GM10248 (cell line): ENCODE measurements around the gene APOL1.

Experiments used
- CTCF ChIA-PET: fragments of 300-600 bp; sonication (Branson Sonifier 250); formaldehyde crosslinking; extraction: SDS; loops from one replicate; lab custom pipeline; 2021; ENCODE audit warnings: antibody characterized with exemption; lab: Yijun Ruan, JAX
- POLR2A ChIA-PET: fragments of 350-650 bp; sonication (Branson Sonifier 250); formaldehyde crosslinking; extraction: SDS; loops from one replicate; lab custom pipeline; 2020; ENCODE audit warnings: antibody characterized with exemption; lab: Yijun Ruan, JAX
- DNase-seq: peaks from one replicate; pipeline ENCODE4 v3.0.0; 2012; ENCODE audit errors: extremely low spot score
- TF ChIP-seq, protein P1 (sequence below): IDR thresholded peaks from 2 replicates; pipeline ENCODE4 v1.5.1; 2012; ENCODE audit warnings: mild to moderate bottlenecking, low read depth; ENCODE audit errors: extremely low read depth, missing control alignments, control extremely low read depth

The APOL1 gene

DNA sequence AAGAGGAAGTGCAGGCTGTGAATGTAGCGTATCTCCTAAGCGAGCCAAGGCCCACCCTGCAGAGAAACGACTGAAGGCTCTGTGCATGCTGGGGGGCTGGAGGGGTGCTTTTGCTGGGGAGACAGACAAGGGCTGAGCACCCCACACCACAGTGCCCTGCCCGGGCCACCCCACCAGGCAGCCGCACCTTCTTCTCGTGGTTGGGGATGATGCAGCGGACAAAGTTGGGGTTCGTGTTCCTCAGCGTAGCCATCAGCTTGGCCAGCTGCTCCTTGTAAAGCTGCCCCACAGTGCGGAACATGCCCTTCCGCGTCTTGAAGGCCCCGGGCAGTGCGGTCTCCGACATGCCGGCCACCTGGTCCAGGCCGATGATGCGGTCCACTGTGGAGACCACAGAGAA is 53.3 kb downstream of the APOL1 start:
- POLR2A ChIA-PET, result no interaction called here
- TF ChIP-seq, protein P1, sequence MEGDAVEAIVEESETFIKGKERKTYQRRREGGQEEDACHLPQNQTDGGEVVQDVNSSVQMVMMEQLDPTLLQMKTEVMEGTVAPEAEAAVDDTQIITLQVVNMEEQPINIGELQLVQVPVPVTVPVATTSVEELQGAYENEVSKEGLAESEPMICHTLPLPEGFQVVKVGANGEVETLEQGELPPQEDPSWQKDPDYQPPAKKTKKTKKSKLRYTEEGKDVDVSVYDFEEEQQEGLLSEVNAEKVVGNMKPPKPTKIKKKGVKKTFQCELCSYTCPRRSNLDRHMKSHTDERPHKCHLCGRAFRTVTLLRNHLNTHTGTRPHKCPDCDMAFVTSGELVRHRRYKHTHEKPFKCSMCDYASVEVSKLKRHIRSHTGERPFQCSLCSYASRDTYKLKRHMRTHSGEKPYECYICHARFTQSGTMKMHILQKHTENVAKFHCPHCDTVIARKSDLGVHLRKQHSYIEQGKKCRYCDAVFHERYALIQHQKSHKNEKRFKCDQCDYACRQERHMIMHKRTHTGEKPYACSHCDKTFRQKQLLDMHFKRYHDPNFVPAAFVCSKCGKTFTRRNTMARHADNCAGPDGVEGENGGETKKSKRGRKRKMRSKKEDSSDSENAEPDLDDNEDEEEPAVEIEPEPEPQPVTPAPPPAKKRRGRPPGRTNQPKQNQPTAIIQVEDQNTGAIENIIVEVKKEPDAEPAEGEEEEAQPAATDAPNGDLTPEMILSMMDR, result no peak

DNA sequence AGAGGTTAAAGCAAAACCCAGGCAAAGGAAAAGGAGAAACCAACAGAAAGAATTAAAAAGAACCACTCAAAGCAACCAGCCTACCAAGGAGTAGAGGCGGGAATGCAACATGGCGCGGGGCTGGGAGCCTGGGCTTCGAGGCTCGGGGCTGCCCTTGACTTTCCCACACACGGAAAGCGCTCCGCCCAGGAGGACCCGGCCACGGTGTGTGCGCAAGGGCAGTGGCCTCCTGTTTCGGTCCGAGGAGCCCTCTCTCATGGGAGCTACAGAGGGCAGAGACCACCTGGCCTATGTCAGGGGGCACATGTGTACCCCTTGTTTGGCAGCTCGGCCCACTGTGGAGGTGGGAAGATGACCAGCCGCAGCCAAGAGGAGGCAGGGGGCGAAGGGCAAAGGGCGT is 55.9 kb downstream of the APOL1 start:
- POLR2A ChIA-PET, result no interaction called here
- TF ChIP-seq, protein P1, result no peak
- CTCF ChIA-PET, result interaction anchor here (0.7 to 3.8 kb wide), 4 partner anchors 8 to 162 kb away, joined by 3 to 16 read pairs (median 4); no protein-coding TSS in a partner anchor
- no peak for DNase-seq

More for the DNA sequence above, 53.3 kb downstream of the APOL1 start:
- CTCF ChIA-PET, result interaction anchor here (1.4 to 3.8 kb wide), 3 partner anchors 20 to 164 kb away, joined by 4 to 16 read pairs (median 5); no protein-coding TSS in a partner anchor
- no peak for DNase-seq

DNA sequence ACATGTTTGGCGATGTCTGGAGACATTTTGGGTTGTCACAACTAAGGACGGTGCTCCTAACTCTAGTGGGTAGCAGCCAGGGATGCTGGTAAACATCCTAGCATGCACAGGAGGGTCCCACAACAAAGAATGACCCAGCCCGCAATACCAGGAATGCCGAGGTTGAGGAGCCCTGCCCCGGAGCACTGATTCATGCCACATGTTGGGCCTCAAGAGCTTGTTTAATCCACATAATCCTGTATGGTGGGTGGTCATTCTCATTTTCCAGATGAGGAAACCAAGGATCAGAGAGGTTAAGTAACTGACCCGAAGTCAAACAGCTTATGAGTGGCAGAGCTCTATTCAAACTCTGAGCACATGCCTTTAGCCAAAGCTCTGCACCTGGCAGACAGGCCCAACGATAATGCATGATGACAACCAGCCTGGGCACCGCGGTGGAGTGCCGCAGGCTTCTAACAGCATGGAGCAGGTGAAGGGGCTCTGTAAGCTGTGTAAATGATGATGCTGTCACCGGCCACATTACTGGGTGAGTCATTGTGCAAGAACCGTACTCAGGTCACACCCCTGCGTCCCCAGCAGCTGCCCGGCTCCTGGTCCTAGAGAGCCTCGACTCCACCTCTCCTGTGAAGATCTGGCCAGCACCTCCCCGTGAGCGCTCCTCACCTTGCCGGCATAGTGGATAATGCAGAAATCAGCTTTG is 58.6 kb downstream of the APOL1 start:
- DNase-seq, result no peak
- POLR2A ChIA-PET, result interaction anchor here (1.0 kb wide), 1 partner anchor 17 kb away, joined by 3 read pairs; no protein-coding TSS in a partner anchor
- CTCF ChIA-PET, result interaction anchor here (0.9 to 6.1 kb wide), 5 partner anchors 9 to 245 kb away, joined by 3 to 40 read pairs (median 4); no protein-coding TSS in a partner anchor
- TF ChIP-seq, protein P1, result no peak

DNA sequence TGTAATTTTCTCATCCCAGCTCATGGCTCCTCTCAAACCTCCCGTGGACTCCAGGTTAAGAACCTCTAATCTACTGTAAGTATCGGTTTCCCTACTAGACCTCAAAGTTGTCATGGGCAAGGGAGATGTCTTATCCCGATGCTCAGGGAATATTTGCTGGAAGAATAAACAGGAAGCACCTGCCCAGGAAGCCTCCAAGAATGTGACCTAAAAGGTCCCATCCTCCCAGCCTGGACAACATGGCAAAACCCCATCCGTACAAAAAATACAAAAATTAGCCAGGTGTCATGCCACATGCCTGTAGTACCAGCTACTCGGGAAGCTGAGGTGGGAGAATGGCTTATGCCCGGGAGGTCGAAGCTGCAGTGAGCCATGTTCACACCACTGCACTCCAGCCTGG is 62.4 kb downstream of the APOL1 start:
- TF ChIP-seq, protein P1, result no peak
- CTCF ChIA-PET, result interaction anchor here (1.1 to 6.1 kb wide), 4 partner anchors 9 to 14 kb away, joined by 3 to 40 read pairs (median 4); no protein-coding TSS in a partner anchor
- no peak for DNase-seq
- POLR2A ChIA-PET, result interaction anchor here (0.5 kb wide), 1 partner anchor 194 kb away, joined by 6 read pairs; no protein-coding TSS in a partner anchor

DNA sequence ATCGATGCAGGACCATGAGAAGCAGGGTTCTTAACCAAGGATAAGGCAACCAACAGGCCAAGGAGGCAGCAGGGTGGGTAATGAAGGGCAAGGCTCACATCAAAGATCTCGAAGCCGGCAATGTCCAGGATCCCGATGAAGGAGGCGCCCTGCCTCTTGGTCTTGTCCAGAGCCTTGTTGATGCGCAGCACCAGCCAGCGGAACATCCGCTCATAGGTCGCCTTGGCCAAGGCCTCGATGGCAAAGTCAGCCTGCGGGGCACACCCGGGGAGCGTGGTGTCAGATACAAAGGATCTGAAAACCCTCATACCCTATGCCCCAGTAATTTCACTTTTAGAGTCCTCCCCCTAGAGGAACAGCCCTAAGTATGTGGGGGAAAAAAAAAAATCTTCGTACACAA is 63.5 kb downstream of the APOL1 start:
- POLR2A ChIA-PET, result no interaction called here
- TF ChIP-seq, protein P1, result no peak
- CTCF ChIA-PET, result interaction anchor here (1.0 to 1.2 kb wide), 2 partner anchors 8 to 16 kb away, joined by 3 to 4 read pairs; no protein-coding TSS in a partner anchor
- DNase-seq, result no peak
